NCI-H2196 (cell line): ENCODE measurements around the gene YIF1B.
A peak's percentile ranks its signal among the peaks of the same experiment; 100 is the strongest.
"Not testable (repeated sequence)": the region's sequence is repeated elsewhere in the genome, so short reads cannot be mapped to it uniquely, and the experiment has no call there.

Experiments
- DNase-seq: peaks from one replicate; lab custom pipeline; 2025; ENCODE audit not compliant: unreplicated experiment; lab: John Stamatoyannopoulos, UW

Gene YIF1B

GRCh38 chr19:38315657-38316476, at the start of gene YIF1B:
Gene YIF1B, minus strand, starts transcription at chr19:38315947. Its CDS starts 30 bp downstream, at chr19:38315917.
- DNase-seq = peak; percentile 96

GRCh38 chr19:38362946-38363688, 47.4 kb upstream of the YIF1B start:
- DNase-seq = not testable (repeated sequence)

- DNase-seq = peak; percentile 89
These were observed 46.6 kb upstream of the YIF1B start for GRCh38 chr19:38362076-38362945.

GRCh38 chr19:38361633-38362075, 45.9 kb upstream of the YIF1B start:
- DNase-seq = peak; percentile 86

- DNase-seq = no peak
These were observed 45.3 kb upstream of the YIF1B start for GRCh38 chr19:38360839-38361631.

GRCh38 chr19:38360351-38360750, 44.6 kb upstream of the YIF1B start:
- DNase-seq = no peak

GRCh38 chr19:38359242-38360021, 43.7 kb upstream of the YIF1B start:
- DNase-seq = no peak

GRCh38 chr19:38358071-38358470, 42.3 kb upstream of the YIF1B start:
- DNase-seq = no peak

- DNase-seq = no peak
These were observed 40.3 kb upstream of the YIF1B start for GRCh38 chr19:38355728-38356725.

GRCh38 chr19:38352611-38353010, 36.9 kb upstream of the YIF1B start:
- DNase-seq = no peak

GRCh38 chr19:38351865-38352395, 36.2 kb upstream of the YIF1B start:
- DNase-seq = no peak

GRCh38 chr19:38350883-38351282, 35.1 kb upstream of the YIF1B start:
- DNase-seq = no peak

GRCh38 chr19:38346837-38347236, 31.1 kb upstream of the YIF1B start:
- no peak for DNase-seq

- DNase-seq = no peak
These were observed 25.2 kb upstream of the YIF1B start for GRCh38 chr19:38340927-38341326.

- DNase-seq = not testable (repeated sequence)
These were observed 23.3 kb upstream of the YIF1B start for GRCh38 chr19:38339011-38339410.

GRCh38 chr19:38337360-38337653, 21.6 kb upstream of the YIF1B start:
- no peak for DNase-seq

GRCh38 chr19:38336638-38337359, 21.1 kb upstream of the YIF1B start:
- DNase-seq = peak; percentile 93
